Activated B cell treated with CpG ODN at 0.5 μM for 24 hours (primary cell): Measurements from ENCODE around the gene MEN1. TPM values are rescaled to one million over a fixed set of nuclear protein-coding genes. Genes with fewer than 3 reads are reported as not detected.

Experiments
- ATAC-seq: fragments of 200-7000 bp; cut with Tn5 transposase; one replicate; pipeline ENCODE4 v1.10.0; 2021; ENCODE audit warnings: low read depth, mild to moderate bottlenecking, moderate library complexity
- CTCF ChIA-PET: fragments of 350-600 bp; sonication (Branson Sonifier 250); formaldehyde crosslinking; loops from one replicate; lab custom pipeline; 2021; ENCODE audit warnings: antibody characterized with exemption; lab: Charles Lee
- POLR2A ChIA-PET: fragments of 350-600 bp; sonication (Branson Sonifier 250); formaldehyde crosslinking; loops from one replicate; lab custom pipeline; 2021; ENCODE audit warnings: antibody characterized with exemption; lab: Charles Lee
- DNase-seq: peaks from one replicate; pipeline ENCODE4 v3.0.0; 2022
- H3K27ac Mint-ChIP-seq: one replicate; pipeline ENCODE4 v1.8.0; 2020; ENCODE audit warnings: mixed read lengths
- H3K27me3 Mint-ChIP-seq: one replicate; pipeline ENCODE4 v1.8.0; 2021; ENCODE audit warnings: mixed read lengths
- H3K36me3 Mint-ChIP-seq: one replicate; pipeline ENCODE4 v1.8.0; 2021; ENCODE audit warnings: low read depth, mixed read lengths
- H3K4me1 Mint-ChIP-seq: one replicate; pipeline ENCODE4 v1.8.0; 2021; ENCODE audit warnings: mixed read lengths
- H3K4me3 Mint-ChIP-seq: one replicate; pipeline ENCODE4 v1.8.0; 2020; ENCODE audit warnings: mild to moderate bottlenecking, mixed read lengths
- H3K9me3 Mint-ChIP-seq: one replicate; pipeline ENCODE4 v1.8.0; 2020; ENCODE audit warnings: mixed read lengths
- CTCF ChIP-seq: fragments of 200-600 bp; IDR thresholded peaks from one replicate; pipeline ENCODE4 v1.8.0; 2022; ENCODE audit warnings: antibody characterized with exemption, mild to moderate bottlenecking
- intact Hi-C: fragments of 100-400 bp; cut with micrococcal nuclease; formaldehyde crosslinking; loops from one replicate; pipeline ENCODE4 v1.15.1; 2024
- total RNA-seq: library from RNA; stranded (reverse); gene quantifications from 2 replicates; pipeline ENCODE4 v1.2.3, GENCODE V29; 2022

Gene MEN1
- total RNA-seq, 1 donor from 2014 or later = 44.6 TPM

GRCh38 chr11:64793271-64794160 is 16.8 kb downstream of the MEN1 start:
- ATAC-seq (no peak), DNase-seq (no peak)
- no peak overlapping the region for H3K4me3 Mint-ChIP-seq

DNA sequence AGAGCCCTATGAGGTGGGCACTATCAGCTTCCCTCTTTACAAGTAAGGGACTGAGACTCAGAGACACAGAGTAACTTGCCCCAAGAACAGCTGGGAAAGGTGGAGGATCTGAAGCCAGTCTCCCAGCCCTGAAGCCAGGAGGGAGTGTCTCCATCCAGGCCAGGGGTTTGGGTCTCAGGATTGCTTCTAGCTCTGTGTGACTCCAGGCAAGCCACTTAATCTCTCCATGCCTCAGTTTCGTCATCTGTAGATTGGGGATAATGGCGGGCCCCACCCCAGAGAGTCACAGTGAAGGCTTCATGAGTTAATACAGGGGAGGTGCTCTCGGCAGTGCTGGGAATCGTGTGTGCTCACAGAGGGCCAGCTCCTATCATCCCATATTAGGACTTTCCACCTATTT is 17.9 kb downstream of the MEN1 start:
- no peak for TF ChIP-seq CTCF
- intact Hi-C loops = no loop called here
- ATAC-seq (no peak), DNase-seq (no peak)
- ChIA-PET POLR2A (interaction anchor here (3.5 kb wide), 1 partner anchor 14 kb away, joined by 10 read pairs; the partner anchor contains the start of gene SF1), CTCF (no interaction called here)
- H3K36me3 Mint-ChIP-seq = peaks cover 67% of the 10 kb centered on the region
- peaks cover 27% of the 10 kb centered on the region for H3K4me1 Mint-ChIP-seq
- no peak overlapping the region for H3K4me3 Mint-ChIP-seq
- no peak overlapping the region for H3K27ac Mint-ChIP-seq
- H3K9me3 Mint-ChIP-seq = no peaks in the 10 kb centered on the region
- H3K27me3 Mint-ChIP-seq = no peaks in the 10 kb centered on the region

More at GRCh38 chr11:64793271-64794160, 16.8 kb downstream of the MEN1 start:
- intact Hi-C loops = no loop called here
- Mint-ChIP-seq H3K27ac (peak overlapping the region; percentile 69), H3K9me3 (no peaks in the 10 kb centered on the region), H3K36me3 (peaks cover 64% of the 10 kb centered on the region), H3K27me3 (no peaks in the 10 kb centered on the region), H3K4me1 (peaks cover 23% of the 10 kb centered on the region)
- ChIA-PET CTCF (interaction anchor here (0.6 kb wide), 1 partner anchor 9 kb away, joined by 5 read pairs; no protein-coding TSS in a partner anchor), POLR2A (interaction anchor here (0.5 to 3.5 kb wide), 5 partner anchors 9 to 18 kb away, joined by 3 to 10 read pairs (median 4); partner anchors contain the start of gene SF1)
- TF ChIP-seq CTCF = no peak

- POLR2A ChIA-PET = interaction anchor here (0.6 to 3.5 kb wide), 3 partner anchors 11 to 925 kb away, joined by 4 to 10 read pairs (median 7); partner anchors contain the start of gene SF1
- Mint-ChIP-seq H3K27ac (no peak overlapping the region), H3K27me3 (no peaks in the 10 kb centered on the region), H3K4me1 (peaks cover 28% of the 10 kb centered on the region), H3K9me3 (no peaks in the 10 kb centered on the region), H3K36me3 (peaks cover 67% of the 10 kb centered on the region), H3K4me3 (no peak overlapping the region)
- CTCF ChIA-PET = interaction anchor here (1.3 kb wide), 1 partner anchor 326 kb away, joined by 3 read pairs; the partner anchor contains the start of gene ZNHIT2
- TF ChIP-seq CTCF = no peak
- intact Hi-C loops = no loop called here
- no peak for ATAC-seq
- DNase-seq = no peak
Observed at GRCh38 chr11:64791781-64792291, 18.5 kb downstream of the MEN1 start.

GRCh38 chr11:64790205-64791095 is 19.9 kb downstream of the MEN1 start:
- no peak overlapping the region for H3K4me3 Mint-ChIP-seq
- intact Hi-C loops = no loop called here
- no peaks in the 10 kb centered on the region for H3K9me3 Mint-ChIP-seq
- ChIA-PET POLR2A (interaction anchor here (0.6 kb wide), 1 partner anchor 18 kb away, joined by 4 read pairs; no protein-coding TSS in a partner anchor), CTCF (interaction anchor here (1.3 kb wide), 1 partner anchor 327 kb away, joined by 3 read pairs; the partner anchor contains the start of gene ZNHIT2)
- H3K27ac Mint-ChIP-seq = peak overlapping the region; percentile 61
- no peak for TF ChIP-seq CTCF
- no peak for DNase-seq
- H3K27me3 Mint-ChIP-seq = no peaks in the 10 kb centered on the region
- peaks cover 23% of the 10 kb centered on the region for H3K4me1 Mint-ChIP-seq
- H3K36me3 Mint-ChIP-seq = peaks cover 53% of the 10 kb centered on the region
- no peak for ATAC-seq
